HG02970 (cell line): ENCODE measurements around the gene ANKRD12.

ENCODE experiments used
- ATAC-seq: cut with Tn5 transposase; IDR thresholded peaks from one replicate; pipeline ENCODE4 v1.9.1; 2021; ENCODE audit warnings: mild to moderate bottlenecking, moderate library complexity, moderate number of reproducible peaks; ENCODE audit not compliant: unreplicated experiment, low FRiP score

Gene ANKRD12

GRCh38 chr18:9278028-9278427 lies 141.4 kb downstream of the ANKRD12 start:
- no peak for ATAC-seq

GRCh38 chr18:9280849-9281248 lies 144.3 kb downstream of the ANKRD12 start:
- ATAC-seq, result no peak

- ATAC-seq, result no peak
These were observed 145.2 kb downstream of the ANKRD12 start for GRCh38 chr18:9281780-9282179.

- ATAC-seq, result no peak
These were observed 147.2 kb downstream of the ANKRD12 start for GRCh38 chr18:9283791-9284190.

- ATAC-seq, result no peak
These were observed 149.0 kb downstream of the ANKRD12 start for GRCh38 chr18:9285604-9286003.

GRCh38 chr18:9287036-9287435 lies 150.5 kb downstream of the ANKRD12 start:
- no peak for ATAC-seq

GRCh38 chr18:9289698-9290097 lies 153.1 kb downstream of the ANKRD12 start:
- no peak for ATAC-seq

- no peak for ATAC-seq
These were observed 153.6 kb downstream of the ANKRD12 start for GRCh38 chr18:9290156-9290555.

- no peak for ATAC-seq
These were observed 155.5 kb downstream of the ANKRD12 start for GRCh38 chr18:9292047-9292446.

- no peak for ATAC-seq
These were observed 157.4 kb downstream of the ANKRD12 start for GRCh38 chr18:9293948-9294347.

GRCh38 chr18:9296233-9297006 lies 159.8 kb downstream of the ANKRD12 start:
- no peak for ATAC-seq

- no peak for ATAC-seq
These were observed 160.4 kb downstream of the ANKRD12 start for GRCh38 chr18:9297007-9297393.

GRCh38 chr18:9304388-9305070 lies 167.9 kb downstream of the ANKRD12 start:
- no peak for ATAC-seq

- ATAC-seq, result no peak
These were observed 182.8 kb downstream of the ANKRD12 start for GRCh38 chr18:9319333-9319732.

- no peak for ATAC-seq
These were observed 184.5 kb downstream of the ANKRD12 start for GRCh38 chr18:9321017-9321452.

GRCh38 chr18:9321736-9322135 lies 185.2 kb downstream of the ANKRD12 start:
- ATAC-seq, result no peak

GRCh38 chr18:9322744-9323143 lies 186.2 kb downstream of the ANKRD12 start:
- ATAC-seq, result no peak

- ATAC-seq, result no peak
These were observed 187.3 kb downstream of the ANKRD12 start for GRCh38 chr18:9323750-9324445.

- no peak for ATAC-seq
These were observed 189.1 kb downstream of the ANKRD12 start for GRCh38 chr18:9325716-9326115.

- no peak for ATAC-seq
These were observed 192.2 kb downstream of the ANKRD12 start for GRCh38 chr18:9328776-9329175.

- ATAC-seq, result no peak
These were observed 192.9 kb downstream of the ANKRD12 start for GRCh38 chr18:9329471-9329870.
